Measurements from ENCODE around the gene CRLF3.
"Not testable (repeated sequence)": the region's sequence is repeated elsewhere in the genome, so short reads cannot be mapped to it uniquely, and the experiment has no call there.

Gene CRLF3

GRCh38 chr17:30814236-30814635 lies 10.3 kb downstream of the CRLF3 start:
- DNase-seq, result not testable (repeated sequence)

GRCh38 chr17:30812218-30813177 lies 12.0 kb downstream of the CRLF3 start:
- DNase-seq, result no peak

- no peak for DNase-seq
Measured at GRCh38 chr17:30809867-30810266, 14.6 kb downstream of the CRLF3 start.

- no peak for DNase-seq
Measured at GRCh38 chr17:30808785-30809286, 15.7 kb downstream of the CRLF3 start.

GRCh38 chr17:30807896-30808295 lies 16.6 kb downstream of the CRLF3 start:
- DNase-seq, result no peak

- no peak for DNase-seq
Measured at GRCh38 chr17:30805944-30806456, 18.5 kb downstream of the CRLF3 start.

- no peak for DNase-seq
Measured at GRCh38 chr17:30801671-30802070, 22.8 kb downstream of the CRLF3 start.

GRCh38 chr17:30796016-30796415 lies 28.5 kb downstream of the CRLF3 start:
- no peak for DNase-seq

GRCh38 chr17:30794372-30794771 lies 30.1 kb downstream of the CRLF3 start:
- no peak for DNase-seq

GRCh38 chr17:30793282-30793977 lies 31.1 kb downstream of the CRLF3 start:
- DNase-seq, result no peak

GRCh38 chr17:30790279-30790678 lies 34.2 kb downstream of the CRLF3 start:
- DNase-seq, result no peak

- no peak for DNase-seq
Measured at GRCh38 chr17:30788918-30789317, 35.6 kb downstream of the CRLF3 start.

GRCh38 chr17:30782206-30782605 lies 42.3 kb downstream of the CRLF3 start:
- no peak for DNase-seq

GRCh38 chr17:30780343-30780742 lies 44.1 kb downstream of the CRLF3 start:
- no peak for DNase-seq

GRCh38 chr17:30768771-30769170 lies 55.7 kb downstream of the CRLF3 start:
- not testable (repeated sequence) for DNase-seq

- DNase-seq, result not testable (repeated sequence)
Measured at GRCh38 chr17:30767641-30768404, 56.7 kb downstream of the CRLF3 start.

- no peak for DNase-seq
Measured at GRCh38 chr17:30761060-30761459, 63.4 kb downstream of the CRLF3 start.

GRCh38 chr17:30753291-30753690 lies 71.2 kb downstream of the CRLF3 start:
- not testable (repeated sequence) for DNase-seq

GRCh38 chr17:30750982-30751381 lies 73.5 kb downstream of the CRLF3 start:
- DNase-seq, result not testable (repeated sequence)

GRCh38 chr17:30747621-30748020 lies 76.9 kb downstream of the CRLF3 start:
- DNase-seq, result not testable (repeated sequence)

- DNase-seq, result not testable (repeated sequence)
Measured at GRCh38 chr17:30742669-30743068, 81.8 kb downstream of the CRLF3 start.

GRCh38 chr17:30736371-30736770 lies 88.1 kb downstream of the CRLF3 start:
- DNase-seq, result not testable (repeated sequence)

- not testable (repeated sequence) for DNase-seq
Measured at GRCh38 chr17:30735644-30736043, 88.8 kb downstream of the CRLF3 start.
